Umbilical cord (tissue), 2 donors: Measurements from ENCODE around the gene PRSS21. TPM values are rescaled to one million over a fixed set of nuclear protein-coding genes. Genes with fewer than 3 reads are reported as not detected.

ENCODE experiments used
- DNase-seq: peaks from one replicate; pipeline ENCODE4 v3.0.0-alpha.2; 2015; ENCODE audit warnings: low spot score
- total RNA-seq: library from RNA; depleted of rRNA; stranded (reverse); fragments of >200 nt; gene quantifications from one replicate; pipeline ENCODE4 v1.2.3, GENCODE V29; 2014; ENCODE audit warnings: low replicate concordance; ENCODE audit not compliant: insufficient read depth

The PRSS21 gene
- total RNA-seq, 1 donor from 2014 or later: not detected

DNA sequence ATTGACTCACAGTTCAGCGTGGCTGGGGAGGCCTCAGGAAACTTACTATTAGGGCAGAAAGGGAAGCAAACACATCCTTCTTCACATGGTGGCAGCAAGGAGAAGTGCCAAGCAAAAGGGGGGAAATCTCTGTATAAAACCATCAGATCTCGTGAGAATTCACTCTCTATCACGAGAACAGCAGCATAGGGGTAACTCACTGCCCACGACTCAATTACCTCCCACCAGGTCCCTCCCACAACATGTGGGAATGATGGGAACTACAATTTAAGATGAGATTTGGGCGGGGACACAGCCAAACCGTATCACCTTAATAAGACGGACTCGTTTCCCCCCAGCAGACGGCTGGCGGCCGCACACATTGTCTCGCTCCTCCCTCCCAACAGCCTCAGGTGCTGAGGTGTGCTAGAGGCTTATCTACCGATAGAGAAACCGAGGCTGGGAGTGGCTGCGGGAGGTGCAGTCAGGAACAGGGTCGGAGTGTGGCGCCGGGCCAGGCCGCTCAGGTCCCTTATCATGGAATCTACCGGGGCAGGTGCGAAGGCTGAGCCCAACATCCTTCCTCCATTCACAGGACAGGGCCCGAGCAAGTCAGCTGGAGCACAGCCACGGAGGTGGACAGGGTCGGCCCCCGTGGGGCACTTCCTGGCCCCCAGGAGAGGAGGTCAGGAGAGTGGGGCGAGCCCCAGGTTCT lies 8.2 kb downstream of the PRSS21 start:
- no peak for DNase-seq

- no peak for DNase-seq
Observed at GRCh38 chr16:2825906-2826305, 8.9 kb downstream of the PRSS21 start.

DNA sequence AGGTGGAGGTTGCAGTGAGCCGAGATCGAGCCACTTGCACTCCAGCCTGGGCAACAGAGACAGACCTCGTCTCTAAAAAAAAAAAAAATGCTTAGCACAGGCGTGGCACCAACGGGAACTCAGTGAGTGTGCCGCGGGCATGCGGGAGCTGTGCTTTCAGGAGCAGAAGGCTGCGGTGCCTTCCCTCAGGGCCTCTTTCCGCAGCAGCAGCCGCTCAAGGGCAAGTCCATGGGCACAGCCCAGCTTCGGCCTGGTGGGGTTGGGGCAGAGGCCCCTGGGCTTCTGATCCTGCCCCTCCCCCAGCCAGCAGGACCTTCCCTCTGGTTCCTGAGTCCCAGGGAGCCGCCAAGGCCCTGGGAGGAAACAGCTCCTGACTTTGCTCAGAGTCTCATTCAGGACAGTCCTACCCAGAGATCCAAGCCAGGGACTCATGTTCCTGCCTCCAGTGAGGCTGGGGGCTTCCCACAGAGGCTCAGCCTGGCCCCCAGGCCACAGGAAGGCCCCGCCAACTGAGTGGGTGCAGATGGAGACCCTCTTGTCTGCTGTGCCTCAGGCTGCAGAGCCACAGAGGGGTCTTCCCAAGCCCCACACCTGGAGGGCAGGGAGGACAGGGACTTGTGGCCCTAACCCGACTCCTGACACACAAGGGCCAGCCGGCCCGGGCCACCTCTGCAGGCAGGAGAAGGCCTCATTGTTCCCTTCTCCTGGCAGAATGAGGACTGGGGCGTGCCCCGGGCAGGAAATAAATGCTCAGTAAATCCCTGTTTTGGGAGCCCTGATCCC lies 9.7 kb downstream of the PRSS21 start:
- no peak for DNase-seq

- DNase-seq: no peak
Observed at GRCh38 chr16:2827374-2827791, 10.3 kb downstream of the PRSS21 start.

- DNase-seq: no peak
Observed at GRCh38 chr16:2827831-2828520, 10.9 kb downstream of the PRSS21 start.

GRCh38 chr16:2828521-2828840 lies 11.4 kb downstream of the PRSS21 start:
- DNase-seq: no peak

- DNase-seq: no peak
Observed at GRCh38 chr16:2828876-2829430, 11.9 kb downstream of the PRSS21 start.

- DNase-seq: peak; percentile 14
Observed at GRCh38 chr16:2829501-2830354, 12.7 kb downstream of the PRSS21 start, which contains the start of gene ZG16B. TSS of gene ZG16B (plus strand) at chr16:2830303. CDS start at chr16:2830442, 139 bp downstream.

- no peak for DNase-seq
Observed at GRCh38 chr16:2830355-2830695, 13.3 kb downstream of the PRSS21 start.

- DNase-seq: no peak
Observed at GRCh38 chr16:2831203-2831602, 14.2 kb downstream of the PRSS21 start.

GRCh38 chr16:2833776-2834175 lies 16.7 kb downstream of the PRSS21 start:
- no peak for DNase-seq

GRCh38 chr16:2834968-2835367 lies 17.9 kb downstream of the PRSS21 start:
- DNase-seq: no peak

DNA sequence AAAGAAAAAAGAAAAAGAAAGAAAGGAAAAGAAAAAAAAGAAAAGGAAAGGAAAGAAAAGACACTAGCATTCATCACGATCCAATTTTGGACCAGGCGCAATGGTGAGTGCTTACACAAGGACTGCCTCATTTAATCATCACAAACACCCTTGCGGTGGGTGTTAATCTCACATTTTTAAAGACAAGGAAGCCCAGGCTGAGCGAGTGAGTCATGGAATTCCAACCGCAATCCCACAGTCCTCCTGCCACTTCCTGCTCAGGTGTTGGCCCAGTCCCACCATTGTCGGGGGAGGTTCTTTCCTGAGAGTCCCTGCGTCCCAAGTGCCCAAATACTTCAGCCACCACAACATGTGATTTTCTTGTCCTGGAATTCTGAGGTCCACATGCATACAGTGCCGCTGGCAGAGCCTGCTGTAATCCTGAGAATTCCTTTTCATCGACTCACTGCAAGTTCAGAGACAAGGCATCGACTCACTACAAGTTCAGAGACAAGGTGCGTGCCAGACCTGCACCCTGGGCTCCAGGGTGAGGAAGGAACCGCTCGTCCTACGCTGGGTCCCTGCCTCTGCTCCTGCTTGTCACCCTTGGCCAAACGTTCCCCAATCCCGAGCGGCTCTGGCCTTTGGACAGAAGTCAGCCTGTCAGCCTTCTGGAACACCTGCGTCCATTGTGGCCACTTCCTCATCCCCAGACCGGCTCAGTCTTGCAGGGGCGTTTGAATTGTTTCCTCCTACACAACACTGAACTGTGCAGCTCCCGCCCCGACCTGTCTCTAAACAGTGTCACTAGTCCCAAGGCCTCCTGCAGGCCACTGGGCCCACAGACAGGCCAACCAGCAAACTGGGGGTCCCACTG lies 18.8 kb downstream of the PRSS21 start:
- peak; percentile 23 for DNase-seq

DNA sequence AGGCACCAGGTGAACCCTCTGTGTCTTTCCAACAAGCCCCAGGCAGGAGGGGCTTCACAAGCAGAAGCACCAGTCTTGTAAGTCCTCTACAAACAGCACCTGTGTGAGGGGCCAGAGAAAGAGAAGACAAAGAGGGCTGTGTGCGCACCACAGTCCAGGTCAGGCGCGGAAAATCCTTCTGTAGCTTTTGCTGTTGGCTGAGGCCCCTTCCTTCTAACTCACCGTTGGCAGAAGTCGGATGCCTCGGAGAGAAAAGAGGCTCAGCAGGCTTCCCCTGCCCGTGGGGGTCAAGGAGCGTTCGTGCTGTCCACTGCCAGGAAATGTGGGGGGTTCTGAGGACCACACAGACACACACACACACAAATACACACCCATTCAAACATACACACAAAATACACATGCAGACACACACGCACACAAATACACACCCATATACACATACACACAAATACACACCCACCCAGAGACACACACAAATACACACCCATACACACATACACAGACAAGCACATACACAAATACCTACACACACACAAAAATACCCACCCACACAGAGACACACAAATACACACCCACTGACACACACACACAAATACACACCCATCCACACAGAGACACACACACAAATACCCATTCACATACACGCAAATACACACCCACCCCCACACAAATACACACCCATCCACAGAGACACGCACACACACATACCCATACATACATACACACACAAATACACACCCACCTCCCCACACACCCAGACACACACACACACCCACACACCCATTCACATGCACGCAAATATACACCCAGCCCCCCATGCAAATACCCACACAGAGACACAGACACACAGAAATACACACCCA lies 19.8 kb downstream of the PRSS21 start:
- no peak for DNase-seq

- peak; percentile 55 for DNase-seq
Observed at GRCh38 chr16:2838928-2839327, 21.9 kb downstream of the PRSS21 start.

DNA sequence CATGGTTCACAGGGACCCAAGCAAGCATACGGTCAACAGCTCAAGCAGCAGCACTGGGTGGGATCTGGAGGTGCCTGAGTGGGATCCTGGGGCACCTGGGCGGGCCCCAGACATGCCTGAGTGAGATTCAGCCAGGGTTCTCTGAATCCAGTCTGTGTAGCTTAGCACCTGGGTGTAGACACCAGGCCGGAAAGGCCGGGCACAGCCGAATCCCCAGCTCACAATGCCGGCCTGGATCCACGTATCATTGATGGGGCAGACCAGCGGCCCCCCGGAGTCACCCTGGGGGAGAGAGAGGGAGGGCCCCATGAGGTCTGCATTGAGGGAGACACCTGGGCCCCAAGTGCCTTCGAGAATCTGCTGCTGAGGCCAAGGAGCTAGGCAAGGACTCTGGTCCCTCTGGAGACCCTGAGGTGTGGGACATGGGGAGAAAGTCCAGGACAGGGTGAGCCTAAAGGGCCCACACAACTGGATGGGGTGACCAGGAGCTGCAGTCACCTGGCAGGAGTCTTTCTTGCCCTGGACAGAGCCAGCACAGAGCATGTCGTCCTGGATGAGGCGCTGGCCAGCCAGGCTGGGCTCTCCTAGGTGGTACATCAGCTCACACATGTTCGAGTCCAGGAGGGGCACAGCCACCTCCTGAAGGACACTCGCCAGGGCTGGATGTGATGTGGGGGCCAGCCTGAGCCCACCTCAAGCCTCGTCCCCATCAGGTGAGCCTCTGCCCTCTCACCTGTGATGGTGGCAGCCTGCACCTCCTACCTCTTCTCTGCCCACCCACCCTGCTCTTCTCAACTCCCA lies 22.8 kb downstream of the PRSS21 start:
- no peak for DNase-seq

- DNase-seq: no peak
Observed at GRCh38 chr16:2840914-2841313, 23.9 kb downstream of the PRSS21 start.

GRCh38 chr16:2841606-2842339 lies 24.7 kb downstream of the PRSS21 start:
- no peak for DNase-seq
